CD14-positive monocyte (primary cell): Measurements from ENCODE around the gene GAS7. TPM values are rescaled to one million over a fixed set of nuclear protein-coding genes. Genes with fewer than 3 reads are reported as not detected.

Source experiments
- DNase-seq, 3 donors: peaks; one replicate each; pipeline ENCODE4 v3.0.0-alpha.2; 2011 to 2022
- H2AFZ ChIP-seq: 2 replicates; pipeline ENCODE4 v1.6.0; 2012; ENCODE audit warnings: mild to moderate bottlenecking, low read depth, low read length, inconsistent platforms; ENCODE audit not compliant: insufficient read depth, poor library complexity, severe bottlenecking
- H3K27ac ChIP-seq, 2 donors: 1 replicate in 1 of 2; 2 replicates in 1 of 2; pipeline ENCODE4 v1.5.1; 2012 to 2013; ENCODE audit warnings: low read length in 2 of 2, control low read depth in 1 of 2, inconsistent platforms in 1 of 2, low read depth in 1 of 2, mild to moderate bottlenecking in 1 of 2
- H3K27me3 ChIP-seq, 2 donors: one replicate each; pipeline versions ENCODE4 v1.6.0 to v1.6.1; 2011 to 2013; ENCODE audit warnings: low read length in 2 of 2; ENCODE audit not compliant: control insufficient read depth in 2 of 2, insufficient read depth in 2 of 2
- H3K36me3 ChIP-seq, 2 donors: replicated peaks in 1 of 2; 1 replicate in 1 of 2; 2 replicates in 1 of 2; pipeline versions ENCODE4 v1.5.1 to v1.6.1; 2012 to 2013; ENCODE audit warnings: low read length in 2 of 2, control low read depth in 1 of 2, inconsistent platforms in 1 of 2, mild to moderate bottlenecking in 1 of 2; ENCODE audit not compliant: insufficient read depth in 2 of 2, control insufficient read depth in 1 of 2
- H3K4me1 ChIP-seq, 2 donors: 1 replicate in 1 of 2; 2 replicates in 1 of 2; pipeline versions ENCODE4 v1.5.1 to v1.6.1; 2012 to 2013; ENCODE audit warnings: low read length in 2 of 2, control low read depth in 1 of 2, inconsistent platforms in 1 of 2, mild to moderate bottlenecking in 1 of 2, moderate library complexity in 1 of 2; ENCODE audit not compliant: insufficient read depth in 2 of 2, control insufficient read depth in 1 of 2
- H3K4me2 ChIP-seq: replicated peaks from 2 replicates; pipeline ENCODE3; 2012; ENCODE audit warnings: low read length, moderate library complexity, mild to moderate bottlenecking; ENCODE audit not compliant: poor library complexity, severe bottlenecking; ENCODE audit errors: extremely low read depth
- H3K4me3 ChIP-seq, 3 experiments: fragments of 200-600 bp in 1 of 3; sonication (generic) in 1 of 3; replicated peaks in 1 of 3; 1 replicate in 2 of 3; 2 replicates in 1 of 3; pipeline ENCODE4 v1.5.1; 2011 to 2013; ENCODE audit warnings: low read length in 3 of 3, mild to moderate bottlenecking in 3 of 3, control low read depth in 2 of 3, low read depth in 2 of 3, inconsistent platforms in 1 of 3, moderate library complexity in 1 of 3
- H3K79me2 ChIP-seq: 2 replicates; pipeline ENCODE4 v1.6.0; 2012; ENCODE audit warnings: mild to moderate bottlenecking, control low read depth, inconsistent platforms, low read length, moderate library complexity; ENCODE audit not compliant: insufficient read depth
- H3K9ac ChIP-seq: 2 replicates; pipeline ENCODE4 v1.6.0; 2017; ENCODE audit warnings: low read length, mild to moderate bottlenecking; ENCODE audit not compliant: insufficient read depth, poor library complexity, severe bottlenecking
- H3K9me3 ChIP-seq, 2 donors: replicated peaks in 1 of 2; 1 replicate in 1 of 2; 2 replicates in 1 of 2; pipeline versions ENCODE4 v1.5.1 to v1.6.1; 2012 to 2013; ENCODE audit warnings: low read length in 2 of 2, control low read depth in 1 of 2; ENCODE audit not compliant: control insufficient read depth in 1 of 2, insufficient read depth in 1 of 2
- H4K20me1 ChIP-seq: 2 replicates; pipeline ENCODE4 v1.6.0; 2012; ENCODE audit warnings: mild to moderate bottlenecking, low read length, control low read depth, moderate library complexity; ENCODE audit not compliant: insufficient read depth
- H3K27ac Mint-ChIP-seq, 7 donors: one replicate each; pipeline ENCODE4 v1.8.0; 2020; ENCODE audit warnings: mild to moderate bottlenecking in 7 of 7, mixed read lengths in 7 of 7, moderate library complexity in 6 of 7, inconsistent platforms in 2 of 7
- H3K27me3 Mint-ChIP-seq, 3 donors: one replicate each; pipeline ENCODE4 v1.8.0; 2021 to 2022; ENCODE audit warnings: low read depth in 3 of 3, mild to moderate bottlenecking in 3 of 3, mixed read lengths in 3 of 3, moderate library complexity in 3 of 3, inconsistent platforms in 1 of 3
- H3K36me3 Mint-ChIP-seq, 2 donors: one replicate each; pipeline ENCODE4 v1.8.0; 2020; ENCODE audit warnings: mixed read lengths in 2 of 2, inconsistent platforms in 1 of 2, mild to moderate bottlenecking in 1 of 2
- H3K4me1 Mint-ChIP-seq: one replicate; pipeline ENCODE4 v1.8.0; 2020; ENCODE audit warnings: mild to moderate bottlenecking, mixed read lengths
- H3K4me3 Mint-ChIP-seq, 2 donors: one replicate each; pipeline ENCODE4 v1.8.0; 2020; ENCODE audit warnings: mild to moderate bottlenecking in 2 of 2, mixed read lengths in 2 of 2, moderate library complexity in 1 of 2
- H3K9me3 Mint-ChIP-seq, 7 donors: one replicate each; pipeline ENCODE4 v1.8.0; 2020 to 2022; ENCODE audit warnings: mixed read lengths in 7 of 7, mild to moderate bottlenecking in 6 of 7, moderate library complexity in 6 of 7, inconsistent platforms in 2 of 7
- CTCF ChIP-seq: fragments of 200-600 bp; IDR thresholded peaks from one replicate; pipeline ENCODE4 v1.8.0; 2022; ENCODE audit warnings: antibody characterized with exemption, mild to moderate bottlenecking
- WGBS: methylation state at CpG from one replicate; pipeline ENCODE4 v1.1.5; 2013; ENCODE audit warnings: missing lambda C conversion rate; ENCODE audit not compliant: insufficient coverage; 5-methylcytosine and 5-hydroxymethylcytosine counted together
- intact Hi-C, 2 donors: fragments of 100-400 bp; cut with micrococcal nuclease; formaldehyde crosslinking; loops; one replicate each; pipeline versions ENCODE4 v1.15.0 to v1.15.1; 2023
- polyA plus RNA-seq, 3 donors: library from polyadenylated mRNA; depleted of rRNA in 1 of 3; unstranded in 2 of 3; stranded (reverse) in 1 of 3; fragments of 300-500 nt in 2 of 3; fragments of >200 nt in 1 of 3; fragmentation: Illumina TruSeq in 2 of 3; gene quantifications; 1 replicate in 2 of 3; 2 replicates in 1 of 3; pipeline ENCODE4 v1.2.3, GENCODE V29; 2012 to 2021

Gene GAS7
- polyA plus RNA-seq, 3 donors = 53.1 to 91.9 (median 66.6) TPM

- Mint-ChIP-seq H3K27ac (peak overlapping the region in 2 of 7 donors; percentile 43 to 53), H3K9me3 (no peaks in the 10 kb centered on the region), H3K4me1 (peaks cover 78% of the 10 kb centered on the region), H3K36me3 (peaks cover 14% of the 10 kb centered on the region in 2 donors), H3K27me3 (peaks cover 0 to 2% (median 0%) of the 10 kb centered on the region in 3 donors), H3K4me3 (no peak overlapping the region)
- no peaks in the 10 kb centered on the region for H3K9me3 ChIP-seq
- no peaks in the 10 kb centered on the region for H3K27me3 ChIP-seq
- H3K4me3 ChIP-seq = no peak overlapping the region
- no peak overlapping the region for H3K9ac ChIP-seq
- H3K27ac ChIP-seq = no peak overlapping the region
- H3K4me2 ChIP-seq = no peak overlapping the region
- intact Hi-C loops = loop anchor here in 1 of 2 donors (10.0 kb wide), 1 partner anchor 63 kb away; no protein-coding TSS in a partner anchor
- peaks cover 13% of the 10 kb centered on the region for H4K20me1 ChIP-seq
- no peak for DNase-seq
- H2AFZ ChIP-seq = no peak overlapping the region
- TF ChIP-seq CTCF = no peak
- peaks cover 39 to 48% of the 10 kb centered on the region in 2 donors for H3K4me1 ChIP-seq
- H3K36me3 ChIP-seq = no peaks in the 10 kb centered on the region
- WGBS = 100% methylated on average over 1 of the region's 6 CpGs
- H3K79me2 ChIP-seq = peaks cover 51% of the 10 kb centered on the region
Observed at GRCh38 chr17:10177131-10177912, 21.1 kb downstream of the GAS7 start.

- no peak for TF ChIP-seq CTCF
- peaks cover 66 to 74% of the 10 kb centered on the region in 2 donors for H3K4me1 ChIP-seq
- H3K27ac Mint-ChIP-seq = peak overlapping the region; percentile 96 to 100 (median 99)
Observed at GRCh38 chr17:10173913-10174312, 24.5 kb downstream of the GAS7 start.

More at GRCh38 chr17:10173913-10174312, 24.5 kb downstream of the GAS7 start:
- Mint-ChIP-seq H3K9me3 (peaks cover 0 to 2% (median 0%) of the 10 kb centered on the region in 7 donors), H3K4me1 (peaks cover 86% of the 10 kb centered on the region), H3K4me3 (no peak overlapping the region), H3K36me3 (peaks cover 15 to 25% of the 10 kb centered on the region in 2 donors), H3K27me3 (peaks cover 0 to 4% (median 0%) of the 10 kb centered on the region in 3 donors)
- peak overlapping the region; percentile 89 to 92 for H3K27ac ChIP-seq
- 100% methylated on average over 1 of the region's 3 CpGs for WGBS
- H4K20me1 ChIP-seq = no peaks in the 10 kb centered on the region
- H3K79me2 ChIP-seq = peaks cover 63% of the 10 kb centered on the region
- no peak overlapping the region for H3K9ac ChIP-seq
- H3K4me2 ChIP-seq = no peak overlapping the region
- peak in 1 of 3 donors; percentile 41 for DNase-seq
- H2AFZ ChIP-seq = no peak overlapping the region
- H3K36me3 ChIP-seq = no peaks in the 10 kb centered on the region
- no peaks in the 10 kb centered on the region for H3K27me3 ChIP-seq
- H3K9me3 ChIP-seq = no peaks in the 10 kb centered on the region
- intact Hi-C loops = loop anchor here (5.0 to 10.0 kb wide), 4 partner anchors 47 to 152 kb away; no protein-coding TSS in a partner anchor
- H3K4me3 ChIP-seq = no peak overlapping the region
